ENCODE results near the gene C1RL. TPM values are rescaled to one million over a fixed set of nuclear protein-coding genes. Genes with fewer than 3 reads are reported as not detected.

Gene C1RL
- total RNA-seq, 1 experiment from 2014 or later, result 25.9 TPM

DNA sequence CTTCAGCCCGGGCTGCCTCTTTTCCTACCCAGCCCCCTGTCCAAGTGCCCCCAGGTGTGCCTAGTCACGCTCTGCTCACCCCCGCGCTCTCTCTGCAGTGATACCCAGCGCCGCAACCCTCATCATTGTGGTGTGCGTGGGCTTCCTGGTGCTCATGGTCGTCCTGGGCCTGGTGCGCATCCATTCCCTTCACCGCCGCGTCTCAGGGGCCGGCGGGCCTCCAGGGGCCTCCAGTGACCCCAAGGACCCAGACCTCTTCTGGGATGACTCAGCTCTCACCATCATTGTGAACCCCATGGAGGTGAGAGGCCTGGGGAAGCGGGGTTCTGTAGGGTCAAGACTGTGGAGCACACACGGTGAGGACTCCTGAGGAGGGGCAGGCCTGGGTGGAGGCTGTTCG is 48.4 kb upstream of the C1RL start:
- no peaks in the 10 kb centered on the region for H3K9me2 ChIP-seq (ENCODE audit: insufficient read depth)
- H3K9me3 ChIP-seq (ENCODE audit: control insufficient read depth in 1 of 2, insufficient read depth in 1 of 2, low read depth in 1 of 2, low read length in 2 of 2), result no peaks in the 10 kb centered on the region
- H3K4me3 ChIP-seq (replicated peaks in 1 of 2; ENCODE audit: low read depth in 1 of 2, low read length in 2 of 2), result no peak overlapping the region
- CTCF ChIA-PET, result no interaction called here
- no peak for DNase-seq (ENCODE audit: low read depth, low spot score)
- POLR2A ChIA-PET, result no interaction called here
- no TSS peak for BruUV-seq (replicated peaks)
- H3K36me3 ChIP-seq (ENCODE audit: control insufficient read depth in 1 of 2, insufficient read depth in 2 of 2, low read length in 2 of 2), result no peaks in the 10 kb centered on the region
- ATAC-seq, result no peak
- RAD21 ChIA-PET (ENCODE audit: low non-redundant PET in 1 of 2, low total read pairs in 2 of 2, uncharacterized antibody in 2 of 2, unreplicated experiment in 2 of 2), result no interaction called here
- no peak overlapping the region for H3K27ac ChIP-seq (ENCODE audit: low read depth, low read length)
- no peaks in the 10 kb centered on the region for H3K27me3 ChIP-seq (ENCODE audit: insufficient read depth, low read length)
- no peak overlapping the region for H3K4me2 ChIP-seq (ENCODE audit: low read length)
- peaks cover 2 to 8% of the 10 kb centered on the region in 2 experiments; a peak in 3 of 4 replicates for H3K4me1 ChIP-seq (ENCODE audit: control insufficient read depth in 1 of 2, insufficient read depth in 2 of 2, low read length in 2 of 2)
- no peak for TF ChIP-seq EGR1 (IDR thresholded peaks at IDR 0.05; ENCODE audit: low read depth)
- TF ChIP-seq POLR2AphosphoS5 (IDR thresholded peaks at IDR 0.05; ENCODE audit: low read depth, low read length), result no peak
- no peak for TF ChIP-seq ELF1 (IDR thresholded peaks at IDR 0.05; ENCODE audit: borderline replicate concordance, low read depth)
- no peak for TF ChIP-seq ZFX (IDR thresholded peaks at IDR 0.05)
- TF ChIP-seq TCF7L2 (IDR thresholded peaks at IDR 0.05; ENCODE audit: borderline replicate concordance, extremely low read depth, insufficient read depth, insufficient read length), result no peak
- TF ChIP-seq, protein P1, sequence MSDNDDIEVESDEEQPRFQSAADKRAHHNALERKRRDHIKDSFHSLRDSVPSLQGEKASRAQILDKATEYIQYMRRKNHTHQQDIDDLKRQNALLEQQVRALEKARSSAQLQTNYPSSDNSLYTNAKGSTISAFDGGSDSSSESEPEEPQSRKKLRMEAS (IDR thresholded peaks at IDR 0.05), result no peak
- no peak for TF ChIP-seq CBX3 (IDR thresholded peaks at IDR 0.05; ENCODE audit: low read depth)
- no peak for TF ChIP-seq POLR2A (IDR thresholded peaks at IDR 0.05; ENCODE audit: borderline replicate concordance, extremely low read depth, insufficient read depth, insufficient read length)
- TF ChIP-seq, protein P2, sequence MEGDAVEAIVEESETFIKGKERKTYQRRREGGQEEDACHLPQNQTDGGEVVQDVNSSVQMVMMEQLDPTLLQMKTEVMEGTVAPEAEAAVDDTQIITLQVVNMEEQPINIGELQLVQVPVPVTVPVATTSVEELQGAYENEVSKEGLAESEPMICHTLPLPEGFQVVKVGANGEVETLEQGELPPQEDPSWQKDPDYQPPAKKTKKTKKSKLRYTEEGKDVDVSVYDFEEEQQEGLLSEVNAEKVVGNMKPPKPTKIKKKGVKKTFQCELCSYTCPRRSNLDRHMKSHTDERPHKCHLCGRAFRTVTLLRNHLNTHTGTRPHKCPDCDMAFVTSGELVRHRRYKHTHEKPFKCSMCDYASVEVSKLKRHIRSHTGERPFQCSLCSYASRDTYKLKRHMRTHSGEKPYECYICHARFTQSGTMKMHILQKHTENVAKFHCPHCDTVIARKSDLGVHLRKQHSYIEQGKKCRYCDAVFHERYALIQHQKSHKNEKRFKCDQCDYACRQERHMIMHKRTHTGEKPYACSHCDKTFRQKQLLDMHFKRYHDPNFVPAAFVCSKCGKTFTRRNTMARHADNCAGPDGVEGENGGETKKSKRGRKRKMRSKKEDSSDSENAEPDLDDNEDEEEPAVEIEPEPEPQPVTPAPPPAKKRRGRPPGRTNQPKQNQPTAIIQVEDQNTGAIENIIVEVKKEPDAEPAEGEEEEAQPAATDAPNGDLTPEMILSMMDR (IDR thresholded peaks at IDR 0.05 in 2 of 3, conservative IDR thresholded peaks at IDR 0.05 in 1 of 3; ENCODE audit: borderline replicate concordance in 1 of 3, insufficient read depth in 1 of 3, low read depth in 2 of 3, low read length in 2 of 3), result no peak
- TF ChIP-seq SRF (IDR thresholded peaks at IDR 0.05; ENCODE audit: low read depth), result no peak
- TF ChIP-seq CEBPB (IDR thresholded peaks at IDR 0.05; ENCODE audit: low read depth), result no peak
- TF ChIP-seq, protein P3, sequence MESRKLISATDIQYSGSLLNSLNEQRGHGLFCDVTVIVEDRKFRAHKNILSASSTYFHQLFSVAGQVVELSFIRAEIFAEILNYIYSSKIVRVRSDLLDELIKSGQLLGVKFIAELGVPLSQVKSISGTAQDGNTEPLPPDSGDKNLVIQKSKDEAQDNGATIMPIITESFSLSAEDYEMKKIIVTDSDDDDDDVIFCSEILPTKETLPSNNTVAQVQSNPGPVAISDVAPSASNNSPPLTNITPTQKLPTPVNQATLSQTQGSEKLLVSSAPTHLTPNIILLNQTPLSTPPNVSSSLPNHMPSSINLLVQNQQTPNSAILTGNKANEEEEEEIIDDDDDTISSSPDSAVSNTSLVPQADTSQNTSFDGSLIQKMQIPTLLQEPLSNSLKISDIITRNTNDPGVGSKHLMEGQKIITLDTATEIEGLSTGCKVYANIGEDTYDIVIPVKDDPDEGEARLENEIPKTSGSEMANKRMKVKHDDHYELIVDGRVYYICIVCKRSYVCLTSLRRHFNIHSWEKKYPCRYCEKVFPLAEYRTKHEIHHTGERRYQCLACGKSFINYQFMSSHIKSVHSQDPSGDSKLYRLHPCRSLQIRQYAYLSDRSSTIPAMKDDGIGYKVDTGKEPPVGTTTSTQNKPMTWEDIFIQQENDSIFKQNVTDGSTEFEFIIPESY (IDR thresholded peaks at IDR 0.05; ENCODE audit: extremely low read depth, insufficient replicate concordance, low read length), result no peak
- no peak for TF ChIP-seq ZNF274 (IDR thresholded peaks at IDR 0.05; ENCODE audit: low read depth, low read length)
- TF ChIP-seq SP1 (IDR thresholded peaks at IDR 0.05; ENCODE audit: low read depth), result no peak
- TF ChIP-seq FOSL1 (IDR thresholded peaks at IDR 0.05; ENCODE audit: low read depth), result no peak
- TF ChIP-seq EZH2 (IDR thresholded peaks at IDR 0.05), result no peak
- no peaks in the 10 kb centered on the region for H3K79me2 ChIP-seq (ENCODE audit: insufficient read depth, low read length)
- H2AFZ ChIP-seq (ENCODE audit: low read depth, low read length, poor library complexity, severe bottlenecking), result no peak overlapping the region
- H4K20me1 ChIP-seq (ENCODE audit: insufficient read depth), result no peaks in the 10 kb centered on the region
- intact Hi-C loops (cut with micrococcal nuclease), result no loop called here
- H3K9ac ChIP-seq (ENCODE audit: low read length), result no peak overlapping the region
